K562 (cell line): ENCODE measurements around the gene BAG1. TPM values are rescaled to one million over a fixed set of nuclear protein-coding genes. Genes with fewer than 3 reads are reported as not detected.

Source experiments
- ARNT ChIP-seq, 2 experiments: fragments of 450-650 bp; IDR thresholded peaks; 2 replicates each; pipeline ENCODE4 v1.6.1; 2016; ENCODE audit warnings: mild to moderate bottlenecking in 1 of 2
- DNMT1 ChIP-seq: fragments of 450-650 bp; IDR thresholded peaks from 2 replicates; pipeline ENCODE4 v1.6.1; 2016; ENCODE audit warnings: antibody characterized with exemption, mild to moderate bottlenecking
- ELF2 ChIP-seq: fragments of 250-450 bp; sonication (Bioruptor Pico); IDR thresholded peaks from 2 replicates; pipeline ENCODE4 v1.5.0; 2021; ENCODE audit warnings: mild to moderate bottlenecking
- JUND ChIP-seq, 2 experiments: IDR thresholded peaks; 2 replicates in 1 of 2; 3 replicates in 1 of 2; pipeline ENCODE4 v1.6.1; 2011; ENCODE audit warnings: borderline replicate concordance in 2 of 2, low read depth in 2 of 2, low read length in 2 of 2, improper control_type of control experiment in 1 of 2, missing biosample characterization in 1 of 2, missing genetic modification characterization in 1 of 2, missing genetic modification reagents in 1 of 2
- NCOA6 ChIP-seq: fragments of 450-650 bp; IDR thresholded peaks from 2 replicates; pipeline ENCODE4 v1.6.1; 2017; ENCODE audit warnings: mild to moderate bottlenecking
- NEUROD1 ChIP-seq: fragments of 150-350 bp; IDR thresholded peaks from 2 replicates; pipeline ENCODE4 v1.6.1; 2014; ENCODE audit warnings: borderline replicate concordance, low read length, low read depth; ENCODE audit not compliant: partially characterized antibody
- NR3C1 ChIP-seq: sonication (generic); formaldehyde crosslinking; IDR thresholded peaks from 2 replicates; pipeline ENCODE4 v1.8.1; 2022; ENCODE audit warnings: missing genetic modification reagents
- SIN3B ChIP-seq: fragments of 450-650 bp; IDR thresholded peaks from 2 replicates; pipeline ENCODE4 v1.6.1; 2017; ENCODE audit warnings: low read depth, mild to moderate bottlenecking, moderate library complexity
- ZFPM2 ChIP-seq: fragments of 250-450 bp; sonication (Bioruptor Pico); IDR thresholded peaks from 2 replicates; pipeline ENCODE4 v1.5.1; 2022; ENCODE audit warnings: mild to moderate bottlenecking
- ZNF121 ChIP-seq: sonication (generic); formaldehyde crosslinking; conservative IDR thresholded peaks from 2 replicates; pipeline ENCODE4 v1.8.0; 2022; ENCODE audit warnings: missing genetic modification reagents
- ZNF717 ChIP-seq: fragments of 250-450 bp; sonication (Bioruptor Pico); IDR thresholded peaks from 2 replicates; pipeline ENCODE4 v1.5.0; 2021
- polyA plus RNA-seq, 8 experiments: library from polyadenylated mRNA; depleted of rRNA in 4 of 8; stranded (reverse) in 5 of 8; unstranded in 3 of 8; fragments of >200 nt; fragmentation: Nextera tagmentation in 2 of 8; fragmentation: Illumina TruSeq in 1 of 8; extraction: Ambion mirVana in 2 of 8; extraction: Trizol in 1 of 8; gene quantifications; 2 replicates each; pipeline versions ENCODE4 v1.2.1 to v1.2.3, GENCODE V29; 2011 to 2014; ENCODE audit warnings: inconsistent platforms in 1 of 8, missing spikeins in 1 of 8
- total RNA-seq, 7 experiments: library from RNA; depleted of rRNA in 6 of 7; stranded (reverse); fragments of >200 nt in 6 of 7; fragmentation: Illumina TruSeq in 2 of 7; extraction: Trizol in 2 of 7; gene quantifications; 2 replicates each; pipeline versions ENCODE4 v1.2.1 to v1.2.3, GENCODE V29; 2011 to 2021; ENCODE audit warnings: low replicate concordance in 1 of 7
- TF ChIP-seq, protein P1 (sequence below): sonication (generic); formaldehyde crosslinking; IDR thresholded peaks from 2 replicates; pipeline ENCODE4 v1.8.0; 2023; ENCODE audit warnings: mild to moderate bottlenecking, missing genetic modification reagents
- TF ChIP-seq, protein P2 (sequence below), 2 experiments: fragments of 450-650 bp; IDR thresholded peaks; 2 replicates each; pipeline ENCODE4 v1.6.1; 2016
- TF ChIP-seq, protein P3 (sequence below), 2 experiments: fragments of 200-800 bp in 1 of 2; sonication (Bioruptor generic) in 1 of 2; sonication (generic) in 1 of 2; formaldehyde crosslinking in 1 of 2; IDR thresholded peaks in 1 of 2; conservative IDR thresholded peaks in 1 of 2; 2 replicates each; pipeline versions ENCODE4 v1.5.0 to v1.6.1; 2016 to 2020; ENCODE audit warnings: missing compliant biosample characterization in 1 of 2, missing genetic modification characterization in 1 of 2, missing genetic modification reagents in 1 of 2

Gene BAG1
- total and polyA plus RNA-seq, 9 of the 15 experiments (the other 6 are each of a cell fraction or from before 2014, with no cell fraction given), result 9.7 to 106 (median 56.9) TPM

DNA sequence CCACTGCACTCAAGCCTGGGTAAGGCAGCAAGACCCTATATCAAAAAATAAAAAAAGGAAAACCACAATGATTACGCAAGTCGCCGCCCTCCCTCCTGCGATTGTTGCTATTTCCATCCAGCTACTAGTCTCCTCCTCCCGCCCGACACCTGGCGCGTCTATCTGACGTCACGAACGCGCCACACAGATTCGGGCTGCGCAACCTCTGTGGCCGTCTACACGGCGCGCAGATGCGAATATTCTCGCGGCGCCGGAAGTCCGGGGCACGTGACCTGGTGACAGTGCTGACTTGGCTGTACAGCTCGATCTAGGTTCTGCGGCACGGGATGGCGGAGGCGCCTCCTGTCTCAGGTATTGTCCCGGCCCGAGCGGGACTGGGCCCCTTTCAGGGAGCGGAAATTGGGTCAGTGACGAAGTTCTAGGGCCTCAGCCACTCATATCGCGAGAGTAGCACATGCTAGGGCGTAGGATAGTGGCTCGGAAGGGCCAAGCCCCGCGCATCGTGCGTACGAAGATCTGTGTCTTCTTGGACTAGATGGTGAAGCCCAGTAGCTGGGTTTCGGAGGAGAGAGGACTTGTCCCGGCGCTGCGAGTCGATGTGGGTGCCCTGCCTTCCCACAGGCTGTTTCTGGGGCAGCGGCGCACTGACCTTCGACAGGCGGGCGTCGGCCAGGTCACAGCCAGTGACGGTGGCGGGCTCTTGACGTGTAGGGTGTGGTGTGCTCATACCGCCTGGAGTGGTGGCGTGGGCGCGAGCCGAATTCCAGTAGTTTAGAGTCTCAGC lies 25.9 kb upstream of the BAG1 start, which contains the start of gene NFX1 (continued):
- TF ChIP-seq, protein P1, sequence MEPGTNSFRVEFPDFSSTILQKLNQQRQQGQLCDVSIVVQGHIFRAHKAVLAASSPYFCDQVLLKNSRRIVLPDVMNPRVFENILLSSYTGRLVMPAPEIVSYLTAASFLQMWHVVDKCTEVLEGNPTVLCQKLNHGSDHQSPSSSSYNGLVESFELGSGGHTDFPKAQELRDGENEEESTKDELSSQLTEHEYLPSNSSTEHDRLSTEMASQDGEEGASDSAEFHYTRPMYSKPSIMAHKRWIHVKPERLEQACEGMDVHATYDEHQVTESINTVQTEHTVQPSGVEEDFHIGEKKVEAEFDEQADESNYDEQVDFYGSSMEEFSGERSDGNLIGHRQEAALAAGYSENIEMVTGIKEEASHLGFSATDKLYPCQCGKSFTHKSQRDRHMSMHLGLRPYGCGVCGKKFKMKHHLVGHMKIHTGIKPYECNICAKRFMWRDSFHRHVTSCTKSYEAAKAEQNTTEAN (CRISPR knock-in tag), result no peak
- TF ChIP-seq NCOA6 (no peak), ZNF717 (no peak), SIN3B (peak; percentile 89), DNMT1 (no peak), NR3C1 (CRISPR knock-in tag) (no peak), ZNF121 (no peak), ARNT (IDR thresholded peaks at IDR 0.05) (peak in 1 of 2 experiments; percentile 26; a peak in 2 of 4 replicates), NEUROD1 (peak; percentile 57), ELF2 (CRISPR knock-in tag) (peak; percentile 83), ZFPM2 (no peak), JUND (IDR thresholded peaks at IDR 0.05; ENCODE audit: borderline replicate concordance, low read depth, low read length) (peak; percentile 73), JUND (tag; IDR thresholded peaks at IDR 0.05; ENCODE audit: borderline replicate concordance, low read depth, low read length) (peak; percentile 31; the same call in 2 of the 3 replicates)
- TF ChIP-seq, protein P2, sequence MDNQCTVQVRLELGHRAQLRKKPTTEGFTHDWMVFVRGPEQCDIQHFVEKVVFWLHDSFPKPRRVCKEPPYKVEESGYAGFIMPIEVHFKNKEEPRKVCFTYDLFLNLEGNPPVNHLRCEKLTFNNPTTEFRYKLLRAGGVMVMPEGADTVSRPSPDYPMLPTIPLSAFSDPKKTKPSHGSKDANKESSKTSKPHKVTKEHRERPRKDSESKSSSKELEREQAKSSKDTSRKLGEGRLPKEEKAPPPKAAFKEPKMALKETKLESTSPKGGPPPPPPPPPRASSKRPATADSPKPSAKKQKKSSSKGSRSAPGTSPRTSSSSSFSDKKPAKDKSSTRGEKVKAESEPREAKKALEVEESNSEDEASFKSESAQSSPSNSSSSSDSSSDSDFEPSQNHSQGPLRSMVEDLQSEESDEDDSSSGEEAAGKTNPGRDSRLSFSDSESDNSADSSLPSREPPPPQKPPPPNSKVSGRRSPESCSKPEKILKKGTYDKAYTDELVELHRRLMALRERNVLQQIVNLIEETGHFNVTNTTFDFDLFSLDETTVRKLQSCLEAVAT (IDR thresholded peaks at IDR 0.05), result peak; percentile 83 to 88; a peak in 3 of 4 replicates
- TF ChIP-seq, protein P3, sequence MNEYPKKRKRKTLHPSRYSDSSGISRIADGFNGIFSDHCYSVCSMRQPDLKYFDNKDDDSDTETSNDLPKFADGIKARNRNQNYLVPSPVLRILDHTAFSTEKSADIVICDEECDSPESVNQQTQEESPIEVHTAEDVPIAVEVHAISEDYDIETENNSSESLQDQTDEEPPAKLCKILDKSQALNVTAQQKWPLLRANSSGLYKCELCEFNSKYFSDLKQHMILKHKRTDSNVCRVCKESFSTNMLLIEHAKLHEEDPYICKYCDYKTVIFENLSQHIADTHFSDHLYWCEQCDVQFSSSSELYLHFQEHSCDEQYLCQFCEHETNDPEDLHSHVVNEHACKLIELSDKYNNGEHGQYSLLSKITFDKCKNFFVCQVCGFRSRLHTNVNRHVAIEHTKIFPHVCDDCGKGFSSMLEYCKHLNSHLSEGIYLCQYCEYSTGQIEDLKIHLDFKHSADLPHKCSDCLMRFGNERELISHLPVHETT (CRISPR knock-in tag; conservative IDR thresholded peaks at IDR 0.05 in 1 of 2, IDR thresholded peaks at IDR 0.05 in 1 of 2), result peak in 1 of 2 experiments; percentile 88; a peak in 2 of 4 replicates
